ENCODE data around the gene HMCN2. TPM values are rescaled to one million over a fixed set of nuclear protein-coding genes. Genes with fewer than 3 reads are reported as not detected.

The HMCN2 gene
- total and polyA plus RNA-seq, 5 donors, result 2.3 to 6.1 (median 4.2) TPM

DNA sequence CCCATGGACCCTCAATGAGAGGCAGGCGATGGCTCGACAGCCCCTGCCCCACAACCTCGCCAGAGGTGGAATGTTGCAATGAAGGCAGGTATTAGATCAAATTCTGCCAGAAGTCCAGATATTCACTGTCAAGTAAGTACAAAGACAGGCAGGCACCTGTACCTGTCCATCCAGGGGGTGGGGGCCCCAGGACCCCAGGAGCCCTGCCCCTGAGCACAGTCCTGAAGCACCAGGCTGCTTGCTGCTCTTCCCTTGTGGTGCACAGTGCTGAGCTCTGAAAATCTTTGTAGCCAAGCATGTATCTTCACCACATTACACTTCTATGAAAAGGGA lies 26.2 kb upstream of the HMCN2 start:
- intact Hi-C loops (cut with DNase I), result loop anchor here (5.0 to 10.0 kb wide), 3 partner anchors 103 to 132 kb away; no protein-coding TSS in a partner anchor
- 91% methylated on average over 3 of the region's 3 CpGs for WGBS
- Histone ChIP-seq H3K4me3 (ENCODE audit: low read length) (no peak overlapping the region), H3K27ac (ENCODE audit: low read length) (no peak overlapping the region), H3K9me3 (ENCODE audit: control insufficient read depth, low read length) (no peaks in the 10 kb centered on the region), H3K27me3 (ENCODE audit: control insufficient read depth, insufficient read depth) (no peaks in the 10 kb centered on the region), H3K4me1 (ENCODE audit: control insufficient read depth, insufficient read depth, low read length) (no peaks in the 10 kb centered on the region)
- no peak for ATAC-seq
- DNase-seq, result peak in 1 of 3 donors; percentile 25

DNA sequence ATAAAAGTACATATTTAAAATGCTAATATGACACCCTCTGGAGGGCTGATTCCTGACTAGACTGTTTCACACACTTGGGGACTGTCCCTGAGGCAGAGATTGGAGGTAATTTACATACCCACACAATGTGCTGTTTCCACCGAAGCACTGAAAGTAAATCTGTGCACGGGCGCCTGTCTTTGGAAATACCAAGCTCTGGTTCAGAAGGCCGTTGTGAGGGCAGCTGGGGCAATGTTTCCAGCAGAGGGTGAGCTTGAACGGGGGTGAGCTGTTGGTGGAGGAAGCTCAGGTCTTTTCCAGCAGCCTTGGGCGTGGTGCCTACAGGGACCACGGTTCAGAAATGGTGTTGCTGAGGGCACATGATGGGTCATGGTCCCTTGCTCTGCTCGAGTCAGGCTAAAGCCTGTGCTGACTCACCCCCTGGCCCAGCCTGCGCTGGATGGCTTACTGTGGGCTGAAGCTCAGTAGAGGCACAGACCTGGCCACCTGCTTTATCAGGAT lies 25.8 kb upstream of the HMCN2 start:
- no peak overlapping the region for H3K4me3 ChIP-seq (ENCODE audit: low read length)
- H3K27me3 ChIP-seq (ENCODE audit: control insufficient read depth, insufficient read depth), result no peaks in the 10 kb centered on the region
- DNase-seq (peak in 1 of 3 donors; percentile 42), ATAC-seq (no peak)
- no peak overlapping the region for H3K27ac ChIP-seq (ENCODE audit: low read length)
- H3K9me3 ChIP-seq (ENCODE audit: control insufficient read depth, low read length), result no peaks in the 10 kb centered on the region
- 58% methylated on average over 9 of the region's 9 CpGs for WGBS
- H3K4me1 ChIP-seq (ENCODE audit: control insufficient read depth, insufficient read depth, low read length), result no peaks in the 10 kb centered on the region
- intact Hi-C loops (cut with DNase I), result loop anchor here (5.0 to 10.0 kb wide), 3 partner anchors 103 to 132 kb away; no protein-coding TSS in a partner anchor

DNA sequence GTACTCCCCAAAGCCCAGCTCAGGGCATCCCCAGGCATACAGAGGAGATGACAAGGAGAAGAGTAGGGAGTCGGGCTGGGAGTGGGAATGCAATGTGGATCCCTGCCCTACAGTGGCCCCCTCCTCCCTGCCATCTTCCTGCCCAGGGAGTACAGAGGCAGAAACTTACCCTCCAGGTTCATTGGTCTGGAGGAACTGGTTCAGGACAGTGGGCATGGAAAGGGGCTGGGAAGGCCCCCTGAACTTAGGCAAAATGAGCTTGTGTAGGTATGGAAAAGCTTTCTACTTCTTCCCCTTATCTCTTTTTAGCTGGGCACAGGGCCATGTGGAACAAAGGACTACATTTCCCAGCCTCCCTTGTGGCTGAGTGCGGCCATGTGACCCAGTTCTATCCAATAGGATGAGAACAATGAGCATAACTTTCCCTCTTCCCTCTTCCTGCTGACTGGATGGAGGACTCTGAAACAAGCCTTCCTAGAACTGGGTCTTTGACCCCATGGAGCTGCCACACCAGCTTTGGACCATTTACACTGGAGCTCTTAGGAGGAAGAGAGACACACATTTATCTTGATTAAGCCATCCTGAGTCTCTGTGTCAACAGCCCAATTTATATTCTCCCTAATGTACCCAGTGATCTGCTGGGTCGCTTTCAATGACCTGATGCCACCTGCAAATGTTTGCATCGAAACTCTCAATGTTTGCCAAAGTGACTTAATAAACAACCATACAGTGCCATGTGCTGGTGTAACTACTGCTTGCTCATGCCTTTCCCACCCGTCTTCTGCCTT lies 25.0 kb upstream of the HMCN2 start:
- 66% methylated on average over 5 of the region's 5 CpGs for WGBS
- intact Hi-C loops (cut with DNase I), result loop anchor here in 1 of 4 donors (10.0 kb wide), 1 partner anchor 104 kb away; no protein-coding TSS in a partner anchor
- Histone ChIP-seq H3K9me3 (ENCODE audit: control insufficient read depth, low read length) (no peaks in the 10 kb centered on the region), H3K27me3 (ENCODE audit: control insufficient read depth, insufficient read depth) (no peaks in the 10 kb centered on the region), H3K4me1 (ENCODE audit: control insufficient read depth, insufficient read depth, low read length) (no peaks in the 10 kb centered on the region), H3K27ac (ENCODE audit: low read length) (no peak overlapping the region), H3K4me3 (ENCODE audit: low read length) (no peak overlapping the region)
- DNase-seq (peak in 2 of 3 donors; percentile 67 to 73), ATAC-seq (peak; percentile 81 to 82)

DNA sequence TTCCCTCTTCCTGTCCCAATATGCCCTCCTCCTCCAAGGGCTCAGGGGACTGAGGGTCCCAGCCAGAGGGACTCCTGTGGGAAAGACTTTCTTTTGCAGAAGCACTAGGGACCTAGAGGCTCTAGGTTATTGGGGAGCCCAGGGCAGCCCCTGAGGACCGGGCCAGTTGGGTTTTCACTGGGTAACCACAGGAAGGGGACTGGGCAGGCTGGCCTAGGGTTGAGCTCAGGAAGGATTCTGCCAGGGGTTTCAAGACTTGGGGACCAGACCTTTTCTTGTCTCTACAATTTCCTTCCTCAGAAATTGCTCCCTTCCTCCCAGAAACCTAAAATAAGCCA lies 24.4 kb upstream of the HMCN2 start:
- H3K27ac ChIP-seq (ENCODE audit: low read length), result no peak overlapping the region

DNA sequence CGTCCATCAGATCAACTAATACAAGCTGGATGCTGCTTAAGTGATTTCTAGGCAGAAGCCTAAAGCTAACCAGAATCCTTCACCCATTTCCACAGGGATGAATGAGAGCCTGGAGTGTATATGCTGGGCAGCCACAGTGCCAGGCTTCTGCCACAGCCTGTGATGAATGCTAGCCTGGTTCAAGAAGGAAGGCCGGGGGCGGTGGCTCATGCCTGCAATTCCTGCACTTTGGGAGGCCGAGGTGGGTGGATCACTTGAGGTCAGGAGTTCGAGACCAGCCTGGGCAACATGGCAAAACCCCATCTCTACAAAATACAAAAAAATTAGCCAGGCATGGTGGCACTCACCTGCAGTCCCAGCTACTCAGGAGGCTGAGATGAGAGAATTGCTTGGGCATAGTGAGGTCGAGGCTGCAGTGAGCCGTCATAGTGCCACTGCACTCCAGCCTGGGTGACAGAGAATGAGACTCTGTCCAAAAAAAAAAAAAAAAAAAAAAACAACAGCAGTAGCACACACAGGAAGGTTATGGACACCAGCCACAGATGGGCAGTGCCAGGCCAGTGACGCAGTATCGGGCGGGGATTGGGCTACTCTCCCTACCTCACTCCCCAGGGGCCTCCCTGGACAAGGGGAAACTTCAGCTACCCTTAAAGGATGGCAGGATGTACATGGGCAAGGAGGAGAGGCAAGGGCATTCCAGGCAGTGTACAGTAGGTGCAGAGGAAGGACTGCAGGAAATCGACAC lies 23.1 kb upstream of the HMCN2 start:
- Histone ChIP-seq H3K27me3 (ENCODE audit: control insufficient read depth, insufficient read depth) (no peaks in the 10 kb centered on the region), H3K4me1 (ENCODE audit: control insufficient read depth, insufficient read depth, low read length) (no peaks in the 10 kb centered on the region), H3K9me3 (ENCODE audit: control insufficient read depth, low read length) (no peaks in the 10 kb centered on the region), H3K4me3 (ENCODE audit: low read length) (no peak overlapping the region), H3K27ac (ENCODE audit: low read length) (no peak overlapping the region)
- peak in 1 of 2 donors; percentile 7 for ATAC-seq
- DNase-seq, result peak in 1 of 3 donors; percentile 43
- 79% methylated on average over 11 of the region's 11 CpGs for WGBS
- intact Hi-C loops (cut with DNase I), result loop anchor here in 1 of 4 donors (10.0 kb wide), 1 partner anchor 102 kb away; no protein-coding TSS in a partner anchor

More for the DNA sequence above, 24.4 kb upstream of the HMCN2 start:
- DNase-seq (peak in 1 of 3 donors; percentile 12), ATAC-seq (no peak)
- Histone ChIP-seq H3K27me3 (ENCODE audit: control insufficient read depth, insufficient read depth) (no peaks in the 10 kb centered on the region), H3K4me3 (ENCODE audit: low read length) (no peak overlapping the region), H3K9me3 (ENCODE audit: control insufficient read depth, low read length) (no peaks in the 10 kb centered on the region), H3K4me1 (ENCODE audit: control insufficient read depth, insufficient read depth, low read length) (no peaks in the 10 kb centered on the region)
- intact Hi-C loops (cut with DNase I), result loop anchor here in 1 of 4 donors (10.0 kb wide), 1 partner anchor 104 kb away; no protein-coding TSS in a partner anchor
- WGBS, result 79% methylated on average over 1 of the region's 1 CpG

DNA sequence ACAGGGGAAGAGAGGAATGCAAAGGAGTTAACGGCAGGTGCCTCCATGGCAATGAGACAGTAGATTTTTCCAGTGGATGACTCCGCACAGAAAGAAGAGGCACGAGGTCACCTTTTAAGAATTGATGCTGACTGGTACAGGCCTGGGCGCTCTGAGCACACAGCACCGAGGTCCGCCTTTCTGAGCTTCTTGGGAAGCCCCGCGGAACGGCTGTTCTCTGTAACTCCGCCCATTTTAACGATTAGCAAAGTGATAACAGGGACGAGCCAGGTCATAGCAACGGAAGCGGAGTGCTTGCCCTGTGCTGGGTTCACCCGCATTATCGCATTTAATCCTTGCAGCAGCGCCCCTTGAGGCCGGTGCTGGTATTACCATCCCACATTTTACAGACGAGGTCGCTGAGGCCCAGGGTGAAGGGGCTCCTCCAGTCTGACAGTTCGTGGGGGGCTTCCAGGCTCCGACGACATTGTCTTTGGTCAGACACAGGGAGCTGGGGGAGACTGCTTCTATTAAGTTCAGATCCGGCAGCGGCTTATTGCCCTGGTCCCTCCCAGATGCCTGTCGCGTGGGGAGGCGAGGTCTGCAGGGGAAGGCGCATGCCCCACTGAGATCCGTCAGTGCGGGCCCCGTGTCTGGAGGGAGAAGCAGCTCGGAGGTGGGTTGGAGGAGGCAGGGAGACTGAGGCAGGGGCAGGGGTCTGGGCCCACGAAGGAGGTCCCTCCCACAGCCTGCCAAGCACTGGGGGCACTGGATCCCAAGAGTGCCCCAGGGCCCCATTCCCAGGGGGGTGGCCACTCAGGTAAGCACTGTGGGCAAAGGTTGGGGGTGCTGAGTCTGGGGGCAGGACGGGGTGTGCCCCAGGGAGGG lies 22.3 kb upstream of the HMCN2 start:
- Histone ChIP-seq H3K27ac (ENCODE audit: low read length) (no peak overlapping the region), H3K27me3 (ENCODE audit: control insufficient read depth, insufficient read depth) (no peaks in the 10 kb centered on the region), H3K4me3 (ENCODE audit: low read length) (no peak overlapping the region), H3K9me3 (ENCODE audit: control insufficient read depth, low read length) (no peaks in the 10 kb centered on the region), H3K4me1 (ENCODE audit: control insufficient read depth, insufficient read depth, low read length) (no peaks in the 10 kb centered on the region)
- intact Hi-C loops (cut with DNase I), result loop anchor here in 1 of 4 donors (10.0 kb wide), 1 partner anchor 102 kb away; no protein-coding TSS in a partner anchor
- peak; percentile 65 to 91 (median 87) for DNase-seq
- peak; percentile 62 to 65 for ATAC-seq
- 26% methylated on average over 35 of the region's 35 CpGs for WGBS

DNA sequence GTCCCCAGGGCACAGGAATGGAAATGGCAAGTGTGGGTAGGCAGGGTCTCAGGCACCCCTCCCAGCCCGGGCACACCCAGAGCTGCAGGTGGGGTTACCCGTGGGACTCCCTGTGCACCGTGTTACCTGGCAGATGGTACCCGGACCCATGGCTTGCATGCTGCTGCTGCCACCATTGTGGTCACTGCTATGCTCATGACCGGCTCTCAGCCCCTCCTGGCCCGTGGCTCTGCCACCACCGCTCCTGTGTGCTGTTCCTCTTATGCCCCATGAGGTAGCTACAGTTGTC lies 21.7 kb upstream of the HMCN2 start:
- peak in 1 of 3 donors; percentile 58 for DNase-seq
- intact Hi-C loops (cut with DNase I), result loop anchor here in 1 of 4 donors (10.0 kb wide), 1 partner anchor 101 kb away; no protein-coding TSS in a partner anchor
- H3K9me3 ChIP-seq (ENCODE audit: control insufficient read depth, low read length), result no peaks in the 10 kb centered on the region
- 90% methylated on average over 7 of the region's 7 CpGs for WGBS
- peak in 1 of 2 donors; percentile 3 for ATAC-seq
- H3K4me3 ChIP-seq (ENCODE audit: low read length), result no peak overlapping the region
- no peaks in the 10 kb centered on the region for H3K4me1 ChIP-seq (ENCODE audit: control insufficient read depth, insufficient read depth, low read length)
- no peaks in the 10 kb centered on the region for H3K27me3 ChIP-seq (ENCODE audit: control insufficient read depth, insufficient read depth)
- H3K27ac ChIP-seq (ENCODE audit: low read length), result no peak overlapping the region

DNA sequence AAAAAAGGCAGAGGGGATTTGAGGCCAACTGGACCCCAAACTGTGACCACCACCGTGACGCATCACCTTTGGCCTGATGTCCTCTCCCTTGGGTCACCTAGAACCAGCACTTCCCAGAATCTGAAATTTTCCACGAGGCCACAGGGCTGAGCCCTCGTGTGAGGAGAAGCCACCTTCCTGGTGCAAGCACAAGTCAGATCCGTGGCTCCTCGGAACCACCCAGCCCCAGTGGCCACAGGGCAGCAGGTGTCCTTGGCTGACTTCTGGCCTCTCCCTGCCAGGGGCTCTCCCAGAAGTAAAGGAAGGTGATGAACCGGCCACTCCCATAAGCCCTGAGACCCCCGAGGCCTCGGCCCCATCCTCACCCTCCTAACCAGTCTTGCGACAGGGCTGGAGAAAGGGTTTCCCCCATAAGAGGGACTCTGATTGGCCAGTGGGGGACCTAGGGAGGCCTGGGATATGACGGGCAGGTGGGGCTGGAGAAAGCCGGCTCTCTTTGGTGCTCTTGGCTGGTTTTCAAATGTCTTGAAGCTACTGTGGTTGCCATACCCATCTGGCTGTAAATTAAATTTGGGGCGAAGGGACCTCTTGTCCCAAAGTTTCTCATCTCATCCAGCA lies 20.9 kb upstream of the HMCN2 start:
- intact Hi-C loops (cut with DNase I), result loop anchor here in 1 of 4 donors (10.0 kb wide), 1 partner anchor 100 kb away; no protein-coding TSS in a partner anchor
- 89% methylated on average over 13 of the region's 13 CpGs for WGBS
- no peaks in the 10 kb centered on the region for H3K9me3 ChIP-seq (ENCODE audit: control insufficient read depth, low read length)
- DNase-seq, result peak in 1 of 3 donors; percentile 30
- H3K4me1 ChIP-seq (ENCODE audit: control insufficient read depth, insufficient read depth, low read length), result no peaks in the 10 kb centered on the region
- no peaks in the 10 kb centered on the region for H3K27me3 ChIP-seq (ENCODE audit: control insufficient read depth, insufficient read depth)
- no peak overlapping the region for H3K4me3 ChIP-seq (ENCODE audit: low read length)
- H3K27ac ChIP-seq (ENCODE audit: low read length), result no peak overlapping the region
- ATAC-seq, result no peak

DNA sequence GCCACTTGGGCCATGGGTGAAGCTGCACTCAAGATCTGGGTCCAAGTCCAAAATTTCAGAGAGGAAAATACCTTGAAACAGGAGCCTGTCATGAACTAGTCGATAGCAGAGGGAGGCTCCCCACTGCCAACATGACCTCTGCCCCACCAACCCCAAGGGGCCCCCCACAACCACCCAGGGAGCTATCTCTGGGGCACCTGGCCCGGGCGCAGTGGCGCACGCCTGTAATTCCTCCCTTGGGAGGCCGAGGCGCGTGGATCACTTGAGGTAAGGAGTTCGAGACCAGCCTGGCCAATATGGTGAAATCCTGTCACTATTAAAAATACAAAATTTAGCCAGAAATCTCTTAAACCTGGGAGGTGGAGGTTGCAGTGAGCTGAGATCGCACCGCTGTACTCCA lies 20.1 kb upstream of the HMCN2 start:
- H3K9me3 ChIP-seq (ENCODE audit: control insufficient read depth, low read length), result no peaks in the 10 kb centered on the region
- no peak overlapping the region for H3K27ac ChIP-seq (ENCODE audit: low read length)
- peak in 1 of 3 donors; percentile 31 for DNase-seq
- no peaks in the 10 kb centered on the region for H3K4me1 ChIP-seq (ENCODE audit: control insufficient read depth, insufficient read depth, low read length)
- 95% methylated on average over 11 of the region's 11 CpGs for WGBS
- ATAC-seq, result no peak
- intact Hi-C loops (cut with DNase I), result loop anchor here in 1 of 4 donors (10.0 kb wide), 1 partner anchor 99 kb away; no protein-coding TSS in a partner anchor
- H3K27me3 ChIP-seq (ENCODE audit: control insufficient read depth, insufficient read depth), result no peaks in the 10 kb centered on the region
- H3K4me3 ChIP-seq (ENCODE audit: low read length), result no peak overlapping the region

DNA sequence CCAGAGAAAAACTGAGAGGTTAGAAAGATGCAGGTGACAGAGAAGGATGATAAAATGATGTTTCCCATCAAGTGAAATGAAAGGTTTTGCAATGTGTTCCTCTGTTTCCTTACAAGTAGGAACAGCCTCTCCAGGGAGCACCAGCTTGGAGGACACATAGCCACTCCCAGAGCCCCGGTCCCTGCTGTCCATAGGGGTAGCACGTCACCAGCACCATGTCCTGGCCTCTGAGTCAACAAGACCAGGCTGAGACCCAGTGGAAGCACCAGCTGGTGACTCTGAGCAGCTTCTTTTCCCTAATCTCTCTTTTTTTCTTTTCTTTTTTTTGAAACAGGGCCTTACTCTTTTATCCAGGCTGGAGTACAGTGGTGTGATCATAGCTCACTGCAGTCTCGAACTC lies 19.4 kb upstream of the HMCN2 start:
- no peak overlapping the region for H3K4me3 ChIP-seq (ENCODE audit: low read length)
- no peaks in the 10 kb centered on the region for H3K27me3 ChIP-seq (ENCODE audit: control insufficient read depth, insufficient read depth)
- H3K4me1 ChIP-seq (ENCODE audit: control insufficient read depth, insufficient read depth, low read length), result no peaks in the 10 kb centered on the region
- H3K27ac ChIP-seq (ENCODE audit: low read length), result no peak overlapping the region
- 87% methylated on average over 3 of the region's 3 CpGs for WGBS
- H3K9me3 ChIP-seq (ENCODE audit: control insufficient read depth, low read length), result no peaks in the 10 kb centered on the region
- no peak for ATAC-seq
- intact Hi-C loops (cut with DNase I), result loop anchor here in 1 of 4 donors (10.0 kb wide), 1 partner anchor 99 kb away; no protein-coding TSS in a partner anchor
- DNase-seq, result no peak
